HG03457 (cell line): ENCODE data around the gene ADAP1.

ENCODE experiments used
- ATAC-seq: cut with Tn5 transposase; IDR thresholded peaks from one replicate; pipeline ENCODE4 v1.9.1; 2021; ENCODE audit warnings: moderate number of reproducible peaks; ENCODE audit not compliant: unreplicated experiment

Gene ADAP1

DNA sequence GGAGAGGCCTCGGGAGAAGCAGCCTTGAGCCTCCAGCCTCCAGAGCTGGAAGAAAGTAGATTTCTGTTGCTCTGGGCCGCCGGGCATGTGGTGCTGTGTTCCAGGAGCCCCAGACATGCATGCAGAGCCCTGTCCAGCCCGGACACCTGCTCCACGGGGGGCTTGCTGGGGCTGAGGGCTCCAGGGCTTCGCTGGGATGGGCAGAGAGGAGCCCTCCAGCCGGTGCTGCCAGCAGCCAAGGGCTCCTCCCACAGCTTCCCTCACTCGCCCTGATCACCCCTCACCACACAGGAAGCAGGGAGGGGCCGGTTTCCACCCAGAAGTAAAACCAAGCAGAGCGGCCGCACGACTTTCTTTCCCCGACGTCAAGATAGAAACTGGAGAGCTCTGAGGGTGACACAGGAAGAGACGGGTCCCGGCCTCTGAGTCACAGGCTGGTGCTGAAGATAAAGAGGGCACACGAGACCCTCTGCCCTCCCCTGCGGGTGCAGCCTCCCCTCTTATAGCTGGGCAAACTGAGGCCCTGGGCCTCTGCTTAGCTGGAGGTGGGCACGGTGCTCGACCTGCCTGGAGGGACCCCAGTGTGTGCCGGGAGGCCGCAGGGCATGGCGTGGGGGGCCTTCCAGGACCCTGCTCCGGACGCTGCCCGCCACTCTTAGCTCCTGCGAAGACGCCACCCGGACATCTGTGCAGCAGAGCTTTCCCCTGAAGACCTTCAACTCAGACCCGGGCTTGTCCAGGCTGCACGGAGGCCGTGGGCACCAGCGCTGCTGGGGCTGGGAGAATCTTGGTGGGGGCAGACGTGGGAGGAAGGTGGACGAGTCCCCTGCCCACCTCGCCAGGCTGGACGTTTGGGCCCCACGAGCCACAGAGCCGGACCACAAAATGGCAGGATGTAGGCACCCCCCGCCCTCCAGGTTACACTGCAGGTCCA lies 31.1 kb downstream of the ADAP1 start:
- ATAC-seq = peak; percentile 64

DNA sequence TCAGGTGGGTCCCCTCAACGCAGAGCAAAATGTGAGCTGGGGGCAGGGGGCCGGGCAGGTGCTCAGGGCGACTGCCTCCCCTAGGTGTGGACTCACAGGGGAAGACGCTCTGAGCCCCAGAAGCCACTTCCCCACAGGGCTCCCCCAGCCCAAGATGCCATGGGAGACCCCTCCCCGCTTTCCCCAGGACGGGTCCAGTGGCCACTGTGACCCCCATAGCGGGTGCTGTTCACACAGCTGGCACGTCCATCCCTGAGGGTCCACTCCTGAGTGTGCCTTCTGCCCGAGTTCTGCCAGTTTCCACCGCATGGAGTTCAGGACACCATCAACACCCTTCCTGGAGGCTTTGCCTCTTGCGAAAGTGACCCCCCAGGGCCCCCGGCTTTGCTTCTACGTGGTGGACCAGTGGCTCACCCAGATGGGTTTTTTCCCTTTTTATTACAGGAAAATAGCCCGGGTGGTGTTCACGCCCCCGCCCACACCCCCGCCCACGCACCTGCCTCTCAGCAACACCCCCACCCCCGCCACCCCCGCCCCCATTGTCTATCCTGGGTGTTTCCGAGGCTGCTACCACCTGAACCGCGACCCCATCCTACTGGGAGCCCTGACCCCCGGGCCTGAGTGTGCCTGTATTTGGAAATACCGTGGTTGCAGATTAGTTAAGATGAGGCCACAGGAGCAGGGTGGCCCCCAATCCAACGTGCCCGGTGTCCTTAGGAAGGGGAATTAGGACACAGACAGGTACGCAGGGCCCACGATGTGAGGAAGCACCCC lies 32.0 kb downstream of the ADAP1 start:
- ATAC-seq = no peak

DNA sequence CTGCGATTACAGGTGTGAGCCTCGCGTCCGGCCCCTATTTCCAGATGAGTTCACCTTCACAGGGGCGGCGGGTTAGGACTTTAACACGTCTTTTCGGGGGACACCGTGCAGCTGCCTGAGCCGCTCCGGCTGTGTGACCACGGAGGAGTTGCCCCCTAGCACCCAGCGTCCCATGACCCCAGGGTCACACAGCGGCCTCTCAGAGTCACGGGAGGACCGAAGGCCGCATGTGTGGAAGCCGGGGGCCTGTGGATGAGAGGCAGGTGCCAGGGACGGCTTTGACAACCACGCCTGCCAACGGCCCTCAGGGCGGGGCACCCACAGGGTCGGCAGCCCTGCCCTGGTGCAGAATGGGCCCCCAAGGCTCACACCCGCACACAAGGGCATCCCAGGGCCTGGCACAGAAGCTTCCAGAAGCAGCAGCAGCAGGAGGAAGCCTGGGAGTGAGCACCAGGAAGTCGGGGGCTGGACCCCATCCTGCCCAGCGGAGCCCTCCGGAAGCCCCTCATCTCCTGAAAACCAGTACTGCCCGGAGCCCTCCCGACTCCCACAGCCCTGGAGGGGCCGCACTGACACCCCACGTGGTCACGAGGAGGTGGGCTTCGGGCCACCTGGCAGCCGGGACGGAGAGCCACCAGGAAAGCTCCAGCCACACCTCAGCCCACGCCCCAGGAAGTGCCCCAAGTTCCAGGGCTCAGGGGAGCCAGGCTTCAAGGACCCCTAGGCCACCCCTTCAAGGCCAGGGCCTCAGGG lies 32.7 kb downstream of the ADAP1 start:
- no peak for ATAC-seq

DNA sequence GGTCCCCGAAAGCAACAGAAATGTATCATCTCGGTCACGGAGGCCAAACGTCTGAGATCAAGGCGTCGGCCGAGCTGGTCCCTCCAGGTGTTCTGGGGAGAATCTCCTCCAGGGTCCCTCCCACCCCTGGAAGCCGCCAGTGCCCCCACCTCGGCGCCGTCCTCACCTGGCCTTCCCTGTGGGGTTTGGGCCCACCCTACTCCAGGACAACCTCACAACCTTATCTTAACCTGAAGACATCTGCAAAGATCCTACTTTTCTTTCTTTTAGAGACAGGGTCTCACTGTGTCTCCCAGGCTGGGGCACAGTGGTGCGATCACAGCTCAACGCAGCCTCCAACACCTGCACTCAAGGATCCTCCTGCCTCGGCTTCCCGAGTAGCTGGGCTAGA lies 33.4 kb downstream of the ADAP1 start:
- no peak for ATAC-seq

DNA sequence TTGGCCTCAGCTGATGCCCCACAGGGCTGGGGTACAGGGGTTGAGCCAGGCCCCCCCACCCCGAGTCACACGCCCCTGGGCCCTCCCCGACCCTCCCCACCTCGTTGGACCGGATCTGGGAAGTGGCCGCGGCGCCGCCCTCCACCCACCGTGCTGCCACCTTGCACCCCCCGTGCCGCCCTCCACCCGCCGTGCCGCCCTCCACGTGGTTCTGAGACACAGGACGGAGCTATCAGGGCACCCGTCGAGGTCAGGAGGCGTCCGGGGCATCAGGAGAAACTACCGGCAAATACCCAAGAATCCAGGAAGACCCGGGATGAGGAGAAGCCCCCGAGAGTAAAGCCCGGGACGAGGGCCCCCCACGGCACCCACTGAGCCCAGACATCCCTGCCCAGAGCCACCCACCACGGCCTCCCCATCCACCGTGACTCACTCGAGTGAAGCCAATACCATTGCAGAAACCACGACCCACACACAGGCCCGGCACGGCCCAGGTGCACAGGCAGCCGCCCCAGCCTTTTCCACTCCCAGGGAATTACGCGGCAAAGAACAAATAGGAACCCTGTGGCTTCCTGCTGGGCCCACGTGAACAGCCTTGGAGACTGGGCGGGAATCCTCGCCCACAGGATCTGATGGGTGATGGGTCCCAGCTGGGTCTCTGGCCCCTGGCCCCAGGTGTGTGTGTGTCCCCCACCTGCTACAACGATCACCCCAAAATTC lies 34.0 kb downstream of the ADAP1 start:
- ATAC-seq = no peak

DNA sequence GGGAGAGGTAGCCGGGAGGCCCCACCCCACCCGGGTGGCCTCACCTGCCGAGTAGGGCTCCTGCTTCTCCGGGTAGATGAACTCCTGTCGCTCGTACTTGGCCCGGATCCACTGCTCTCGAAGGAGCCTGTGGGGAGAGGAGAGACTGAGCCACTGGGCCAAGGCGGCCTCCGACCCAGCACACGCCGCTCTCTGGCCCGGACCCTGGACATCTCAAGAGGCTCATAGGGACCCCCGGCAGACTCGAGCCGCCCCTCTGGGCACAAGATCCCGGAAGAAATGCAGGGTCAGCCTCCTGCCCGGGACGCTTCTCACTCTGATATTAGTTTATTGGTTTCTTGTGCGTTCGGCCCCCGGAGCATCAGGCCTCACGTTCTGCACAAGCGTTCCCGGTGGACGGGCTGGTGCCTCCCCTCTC lies 34.5 kb downstream of the ADAP1 start:
- no peak for ATAC-seq

DNA sequence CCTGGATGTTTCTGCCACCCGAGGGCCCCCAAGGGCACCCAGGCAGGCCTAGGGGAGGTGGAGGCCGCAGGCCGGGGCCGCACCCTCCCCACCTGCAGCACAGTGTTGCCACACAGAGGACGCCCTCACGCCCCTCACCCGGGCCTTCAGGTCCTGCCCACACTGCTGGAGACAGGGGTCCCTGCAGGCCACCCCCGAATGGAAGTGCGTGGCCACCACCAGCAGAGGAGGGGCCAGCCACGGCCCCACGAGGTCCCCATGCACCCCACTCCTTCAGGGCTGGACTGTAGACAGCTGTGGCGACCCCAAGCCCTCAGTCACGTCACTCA lies 35.4 kb downstream of the ADAP1 start:
- no peak for ATAC-seq

DNA sequence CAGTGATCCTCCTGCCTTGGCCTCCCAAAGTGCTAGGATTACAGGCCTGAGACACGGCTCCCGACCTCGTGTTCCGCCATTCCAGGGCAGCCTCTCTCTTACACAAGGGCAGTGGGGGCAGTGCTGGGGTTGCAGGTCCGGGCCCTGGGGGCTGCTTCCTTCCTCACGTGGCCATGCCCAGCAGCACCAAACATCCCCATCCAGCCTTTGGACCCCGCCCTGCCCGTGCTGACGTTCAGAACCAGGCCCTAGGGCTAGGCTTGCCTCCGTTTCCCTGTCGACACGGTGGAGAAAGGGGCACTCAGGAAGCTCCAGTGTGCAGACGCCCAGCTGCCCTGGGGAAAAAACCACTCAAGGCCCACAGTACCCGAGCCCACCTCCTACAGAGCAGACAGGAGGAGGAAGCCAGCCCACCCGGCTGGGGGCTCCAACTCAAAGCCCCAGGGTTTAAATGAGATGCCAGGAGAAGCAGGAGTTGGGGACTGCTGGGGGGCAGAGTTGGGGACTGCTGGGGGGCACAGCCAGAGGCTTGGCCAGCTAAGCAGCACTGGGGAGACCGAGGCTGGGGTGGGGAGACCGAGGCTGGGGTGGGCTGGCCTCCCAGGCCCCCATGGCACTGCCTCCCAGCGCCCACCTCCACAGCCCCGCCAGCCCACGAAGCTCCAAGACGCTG lies 35.9 kb downstream of the ADAP1 start:
- ATAC-seq = no peak

DNA sequence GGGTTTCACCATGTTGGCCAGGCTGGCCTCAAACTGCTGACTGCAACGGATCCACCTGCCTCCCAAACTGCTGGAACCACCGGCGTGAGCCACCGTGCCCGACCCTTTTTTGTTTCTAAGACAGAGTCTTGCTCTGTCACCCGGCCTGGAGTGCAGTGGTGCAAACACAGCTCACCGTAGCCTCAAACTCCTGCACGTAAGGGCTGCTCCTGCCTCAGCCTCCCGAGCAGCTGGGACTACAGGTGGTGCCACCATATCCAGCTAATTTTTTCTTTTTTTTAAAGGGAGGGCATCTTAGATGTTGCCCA lies 36.4 kb downstream of the ADAP1 start:
- no peak for ATAC-seq

DNA sequence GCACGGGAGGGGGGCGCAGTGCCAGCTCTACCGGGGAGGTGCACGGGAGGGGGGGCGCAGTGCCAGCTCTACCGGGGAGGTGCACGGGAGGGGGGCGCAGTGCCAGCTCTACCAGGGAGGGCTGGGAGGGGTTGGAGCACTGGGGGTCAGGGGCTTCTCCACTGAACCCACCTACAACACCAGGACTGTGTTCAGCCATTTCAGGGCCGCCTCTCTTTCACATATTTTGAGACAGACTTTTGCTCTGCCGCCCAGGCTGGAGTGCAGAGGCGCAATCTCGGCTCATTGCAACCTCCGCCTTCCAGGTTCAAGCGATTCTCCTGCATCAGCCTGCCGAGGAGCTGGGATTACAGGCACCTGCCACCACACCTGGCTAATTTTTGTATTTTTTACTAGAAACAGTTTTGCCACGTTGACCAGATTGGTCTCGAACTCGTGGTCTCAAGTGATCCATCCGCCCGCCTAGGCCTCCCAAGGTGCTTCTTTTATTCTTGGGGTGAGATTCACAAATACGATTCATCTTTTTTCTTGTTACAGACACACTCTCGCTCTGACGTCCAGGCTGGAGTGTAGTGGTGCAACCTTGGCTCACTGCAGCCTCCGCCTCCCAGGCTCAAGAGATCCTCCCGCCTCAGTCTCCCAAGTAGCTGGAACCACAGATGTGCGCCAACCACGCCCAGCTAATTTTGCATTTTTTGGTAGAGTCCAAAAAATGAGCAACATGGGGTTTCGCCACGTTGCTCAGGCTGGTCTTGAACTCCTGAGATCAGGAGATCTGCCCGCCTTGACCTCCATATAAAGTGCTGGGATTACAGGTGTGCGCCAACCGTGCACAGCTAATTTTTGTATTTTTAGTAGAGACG lies 37.0 kb downstream of the ADAP1 start:
- ATAC-seq = no peak

DNA sequence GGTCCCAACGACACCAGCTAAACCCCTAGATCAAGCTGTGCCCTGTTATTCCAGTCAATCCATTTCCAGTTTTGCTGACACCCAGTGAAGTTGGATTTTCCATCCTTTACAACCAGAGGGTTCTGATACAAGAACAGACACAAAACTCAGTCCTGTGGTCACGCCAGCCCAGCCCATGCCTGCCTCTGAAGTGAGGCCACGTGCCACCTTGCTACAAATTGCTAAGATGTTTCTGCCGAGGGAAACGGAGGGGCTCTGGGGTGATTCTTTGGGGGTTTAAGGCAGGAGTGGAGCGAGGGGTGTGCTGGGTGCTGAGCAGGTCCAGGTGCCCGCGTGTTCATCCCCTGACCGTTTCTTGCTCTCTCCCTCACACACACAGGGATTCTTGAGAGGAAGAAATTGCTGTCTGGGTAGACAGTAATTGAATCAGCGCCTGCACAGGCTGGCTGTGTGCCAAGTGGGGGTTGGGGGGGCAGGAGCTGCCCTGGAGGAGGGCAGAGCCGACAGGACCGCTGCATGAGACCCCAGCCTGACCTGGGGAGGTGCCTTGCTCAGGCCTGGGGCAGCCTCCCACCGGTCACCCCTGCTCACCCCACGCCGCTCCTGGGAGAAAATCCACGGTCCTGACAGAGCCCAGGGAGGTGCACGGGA lies 38.1 kb downstream of the ADAP1 start:
- no peak for ATAC-seq

DNA sequence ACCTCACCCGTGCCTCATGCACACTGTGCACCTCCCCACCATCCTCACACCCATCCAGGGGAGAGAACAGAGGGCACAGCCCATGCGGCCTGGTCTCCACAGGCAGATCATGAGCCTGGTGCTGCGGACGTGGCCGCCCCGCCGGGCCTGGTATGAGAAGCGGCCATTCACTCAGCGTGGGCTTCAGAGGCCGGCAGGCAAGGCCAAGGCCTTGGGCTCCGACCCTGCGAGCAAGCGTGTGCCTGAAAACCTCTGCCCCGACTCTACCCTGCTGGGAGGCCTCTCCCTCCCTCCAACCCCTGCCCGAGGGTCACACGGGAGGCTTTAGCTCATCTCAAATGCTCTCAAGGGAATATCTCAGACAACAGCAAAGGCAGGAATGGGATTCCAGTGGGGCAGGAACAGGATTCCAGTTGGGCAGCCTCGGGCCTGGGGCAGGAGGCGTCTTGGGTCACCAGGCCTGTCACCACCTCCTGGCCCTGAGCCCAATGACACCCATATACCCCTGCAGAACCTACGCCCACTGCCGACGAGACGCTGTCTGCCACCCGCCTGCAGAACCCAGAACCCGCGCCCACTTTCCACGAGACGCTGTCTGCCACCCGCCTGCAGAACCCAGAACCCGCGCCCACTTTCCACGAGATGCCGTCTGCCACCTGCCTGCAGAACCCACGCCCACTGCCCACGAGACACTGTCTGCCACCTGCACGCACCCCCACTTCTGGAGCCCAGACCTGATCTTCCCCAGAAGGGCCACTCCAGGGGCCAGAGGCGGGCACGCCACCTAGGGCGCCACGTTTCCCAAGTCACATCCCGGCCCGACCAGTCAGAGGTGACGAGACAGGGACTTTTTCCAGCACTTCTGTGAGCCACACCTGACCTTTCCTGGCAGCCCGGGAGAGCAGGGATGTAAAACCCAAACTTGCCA lies 38.9 kb downstream of the ADAP1 start:
- ATAC-seq = no peak

DNA sequence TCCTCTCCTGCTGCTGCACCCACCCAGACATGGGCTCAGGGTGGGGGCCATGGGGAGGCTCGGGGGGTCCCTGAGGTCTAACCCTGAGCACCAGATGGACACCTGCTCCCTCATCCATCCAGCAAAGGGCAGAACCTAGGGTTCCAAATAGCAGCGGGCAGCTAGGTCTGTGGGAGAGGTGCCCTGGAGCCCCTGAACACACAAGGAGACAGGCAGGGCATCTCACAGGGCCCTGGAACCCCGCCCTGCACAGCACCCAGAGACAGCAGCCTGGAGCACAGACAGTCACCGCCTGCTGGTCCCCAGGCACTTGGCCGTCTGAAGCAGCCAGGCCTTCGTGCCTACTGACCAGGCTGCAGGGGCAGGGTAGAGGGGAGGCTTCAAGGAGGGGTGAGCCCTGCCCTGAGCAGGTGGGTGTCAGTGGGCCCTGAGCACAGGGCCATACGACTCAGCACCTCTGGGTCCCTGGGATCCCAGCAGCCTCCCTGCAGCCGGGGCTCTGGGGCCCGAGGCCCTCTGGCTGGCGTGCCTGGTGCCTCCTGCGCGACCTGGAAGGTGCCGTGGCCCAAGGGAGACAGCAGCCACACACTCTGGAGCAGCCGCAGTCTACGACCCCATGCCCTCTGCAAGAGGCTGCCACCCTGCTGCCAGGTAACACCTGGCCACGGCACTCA lies 39.8 kb downstream of the ADAP1 start:
- ATAC-seq = no peak

DNA sequence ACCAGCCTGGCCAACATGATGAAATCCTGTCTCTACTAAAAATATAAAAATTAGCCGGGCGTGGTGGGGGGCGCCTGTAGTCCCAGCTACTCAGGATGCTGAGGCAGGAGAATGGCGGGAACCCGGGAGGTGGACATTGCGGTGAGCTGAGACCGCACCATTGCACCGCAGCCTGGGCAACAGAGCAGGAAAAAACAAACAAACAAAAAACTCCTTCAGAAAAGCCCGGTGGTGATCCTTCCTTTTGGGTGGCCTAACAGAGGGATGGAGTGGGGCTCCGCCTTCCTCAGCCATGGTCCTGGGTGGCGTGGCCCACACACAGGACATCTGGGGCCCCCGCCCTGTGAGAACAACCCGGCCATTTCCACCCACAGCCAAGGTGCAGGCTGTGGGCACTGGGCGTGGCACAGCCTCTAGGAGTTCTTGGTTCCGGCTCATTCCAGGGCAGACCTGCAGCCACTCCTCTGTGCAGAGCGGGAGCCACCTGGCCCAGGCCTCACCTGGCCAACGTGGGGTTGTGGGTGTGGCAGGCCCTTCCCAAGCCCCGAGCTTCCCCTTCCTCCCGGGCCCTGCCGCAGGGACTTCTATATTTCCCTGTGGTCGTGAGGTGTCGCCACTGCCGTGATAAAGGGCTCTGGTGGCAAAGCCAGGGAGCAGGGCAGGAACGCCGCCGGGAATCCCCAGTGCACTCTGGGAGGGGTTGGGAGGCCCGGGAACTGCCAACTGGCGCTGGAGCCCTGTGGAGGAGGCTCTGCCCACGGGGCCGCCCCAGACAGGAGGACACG lies 40.6 kb downstream of the ADAP1 start:
- ATAC-seq = no peak

DNA sequence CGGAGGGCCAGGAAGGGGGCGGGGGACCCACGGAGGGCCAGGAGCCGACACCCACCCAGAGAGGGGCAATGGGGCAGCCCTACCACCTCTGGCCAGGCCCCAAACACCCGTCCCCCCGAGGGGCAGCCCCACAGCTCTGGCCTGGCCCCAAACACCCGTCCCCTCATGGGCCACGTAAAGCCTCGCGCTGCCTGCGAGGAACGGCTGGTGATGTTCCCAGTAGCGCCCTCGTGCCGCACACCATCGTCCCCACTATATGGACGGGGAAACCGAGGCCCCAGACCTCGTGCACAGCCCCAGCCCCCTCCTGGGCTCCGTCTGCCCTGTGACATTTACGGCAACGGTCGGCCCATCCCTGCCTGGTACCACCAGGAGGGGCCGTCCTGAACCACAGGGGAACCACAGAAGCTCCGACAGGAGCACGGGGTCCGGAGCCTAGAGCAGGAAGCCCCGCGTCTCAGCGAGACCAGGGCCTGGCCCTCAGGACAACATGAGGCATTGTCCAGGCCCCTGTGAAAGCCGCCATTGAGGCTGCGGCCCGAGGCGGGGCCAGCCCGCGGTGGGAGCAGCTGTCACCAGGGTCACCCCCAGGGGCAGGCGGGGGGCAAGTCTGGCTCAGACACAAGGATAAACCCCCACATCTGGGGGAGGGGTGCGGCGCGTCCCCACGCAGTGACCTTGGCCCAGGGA lies 42.5 kb downstream of the ADAP1 start:
- ATAC-seq = no peak

DNA sequence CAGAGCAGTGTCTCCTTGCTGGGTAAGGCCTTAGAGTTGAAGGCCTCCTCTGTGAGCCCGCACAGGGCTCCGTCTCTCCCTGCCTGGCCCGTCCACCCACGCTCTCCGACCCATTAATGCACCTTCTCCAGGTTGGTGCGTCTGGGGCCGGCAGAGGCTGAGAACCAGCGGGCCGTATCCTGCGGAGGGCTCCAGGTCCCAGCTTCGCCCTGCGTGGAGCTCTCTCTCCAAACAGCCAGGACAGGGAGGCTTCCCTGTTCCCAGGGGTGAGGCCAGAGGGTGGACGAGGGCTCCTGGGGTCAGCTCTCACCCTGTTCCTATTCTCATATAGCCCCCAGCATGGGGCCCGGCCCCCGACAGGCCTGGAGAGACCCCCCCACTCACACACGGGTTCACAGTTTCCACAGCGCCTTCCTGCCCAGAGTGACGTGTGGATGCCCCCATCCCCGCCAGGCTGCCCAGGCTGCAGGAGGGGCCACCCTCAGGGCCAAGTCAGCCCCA lies 43.5 kb downstream of the ADAP1 start:
- ATAC-seq = no peak
